Stomach smooth muscle (tissue), 2 donors: Measurements from ENCODE around the gene FERMT3.

Source experiments
- H3K27ac ChIP-seq: one replicate; pipeline ENCODE4 v1.7.0; 2013; ENCODE audit warnings: mild to moderate bottlenecking, low read length, inconsistent platforms
- H3K27me3 ChIP-seq, 2 donors: one replicate each; pipeline ENCODE4 v1.7.0; 2013; ENCODE audit warnings: low read length in 2 of 2; ENCODE audit not compliant: insufficient read depth in 2 of 2, control insufficient read depth in 1 of 2
- H3K36me3 ChIP-seq, 2 donors: one replicate each; pipeline ENCODE4 v1.7.0; 2013; ENCODE audit warnings: low read length in 2 of 2; ENCODE audit not compliant: control insufficient read depth in 2 of 2, insufficient read depth in 2 of 2
- H3K4me1 ChIP-seq: one replicate; pipeline ENCODE4 v1.7.0; 2013; ENCODE audit warnings: low read length; ENCODE audit not compliant: control insufficient read depth, insufficient read depth
- H3K4me3 ChIP-seq, 2 donors: one replicate each; pipeline ENCODE4 v1.7.0; 2013; ENCODE audit warnings: low read length in 2 of 2
- H3K9ac ChIP-seq, 2 donors: one replicate each; pipeline ENCODE4 v1.7.0; 2013; ENCODE audit warnings: low read length in 2 of 2, mild to moderate bottlenecking in 1 of 2
- H3K9me3 ChIP-seq, 2 donors: one replicate each; pipeline ENCODE4 v1.7.0; 2013; ENCODE audit warnings: low read length in 2 of 2; ENCODE audit not compliant: control insufficient read depth in 2 of 2
- donor health status: healthy.
- donor health status: Pancreatic carcinoma.

Gene FERMT3

DNA sequence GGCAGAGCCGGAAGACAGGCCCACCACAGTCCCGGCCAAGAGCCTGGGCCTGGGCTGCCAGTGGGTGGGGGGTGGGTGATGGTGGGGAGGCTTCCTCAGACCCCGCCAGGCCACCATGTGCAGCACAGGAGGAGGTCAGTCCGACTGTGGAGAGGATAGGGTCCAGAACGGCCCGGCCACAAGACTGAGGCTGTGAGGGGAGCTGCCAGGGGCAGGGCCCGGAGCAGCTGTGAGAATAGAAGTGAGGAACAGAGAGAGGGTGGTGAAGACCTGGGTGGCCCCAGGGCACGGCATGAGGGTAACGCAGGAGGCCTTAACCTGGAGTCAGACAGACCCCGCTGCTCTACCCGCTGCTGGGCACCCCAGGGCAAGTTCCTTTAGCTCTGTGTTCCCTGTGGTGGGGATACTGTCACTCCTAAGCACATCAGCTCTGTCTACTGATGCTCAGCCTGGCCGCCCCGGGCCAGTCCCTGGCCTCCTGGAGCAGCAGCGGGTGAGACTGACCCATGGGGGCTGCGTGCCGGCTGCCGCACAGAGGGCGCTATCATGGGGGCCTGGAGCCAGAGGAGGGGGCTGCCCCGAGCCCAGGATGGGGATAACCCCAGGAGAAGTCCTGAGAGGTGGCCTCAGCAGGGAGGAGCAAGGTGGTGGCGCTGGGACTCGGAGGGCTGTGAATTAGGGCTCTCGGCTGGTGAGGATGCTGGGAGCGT is 1.7 kb downstream of the FERMT3 start:
- H3K27ac ChIP-seq = peak overlapping the region; percentile 53
- peak overlapping the region; percentile 29 to 62 for H3K9ac ChIP-seq
- H3K36me3 ChIP-seq = peaks cover 11 to 20% of the 10 kb centered on the region in 2 donors
- H3K4me1 ChIP-seq = peaks cover 24% of the 10 kb centered on the region
- H3K4me3 ChIP-seq = peak overlapping the region; percentile 19 to 54
- H3K9me3 ChIP-seq = no peaks in the 10 kb centered on the region
- H3K27me3 ChIP-seq = no peaks in the 10 kb centered on the region

DNA sequence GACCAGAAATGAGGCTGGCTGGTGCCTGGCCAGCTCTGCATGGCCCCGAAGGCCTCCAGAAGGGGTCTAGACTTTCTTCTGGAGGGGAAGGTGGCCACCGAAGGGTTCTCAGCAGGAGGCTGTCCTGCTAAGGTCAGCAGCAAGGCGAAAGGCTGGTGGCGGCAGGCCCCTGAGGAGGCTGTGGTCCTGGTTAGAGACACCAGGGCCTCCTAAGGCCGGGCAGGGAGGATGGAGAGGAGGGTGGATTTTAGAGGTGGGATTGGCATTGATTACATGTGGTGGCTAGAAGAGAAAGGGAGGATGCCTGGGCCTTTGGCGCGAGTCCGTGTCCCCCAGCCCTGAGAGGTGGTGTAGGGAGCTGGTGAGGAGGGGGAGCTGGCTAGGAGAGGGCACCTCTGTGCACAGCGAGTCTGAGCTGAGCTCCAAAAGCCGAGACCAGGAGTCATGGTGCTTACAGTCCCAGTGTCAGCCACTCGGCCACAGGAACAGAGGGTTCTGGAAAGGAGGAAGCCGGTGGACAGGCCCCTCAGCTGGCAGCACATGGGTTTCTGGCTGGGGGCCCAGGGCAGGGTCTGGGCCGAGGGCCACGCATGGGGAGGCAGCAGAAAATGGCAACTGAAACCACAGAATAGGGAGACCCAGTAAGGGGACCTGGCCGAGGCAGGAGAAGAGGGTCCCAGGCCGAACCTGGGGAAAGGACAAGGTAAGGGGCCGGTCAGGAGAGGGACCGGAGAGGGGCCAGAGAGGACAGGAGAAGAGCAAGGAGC is 2.5 kb downstream of the FERMT3 start:
- Histone ChIP-seq H3K4me3 (no peak overlapping the region), H3K27ac (peak overlapping the region; percentile 53), H3K36me3 (peaks cover 3 to 12% of the 10 kb centered on the region in 2 donors), H3K9me3 (no peaks in the 10 kb centered on the region), H3K4me1 (peaks cover 24% of the 10 kb centered on the region), H3K9ac (peak overlapping the region in 1 of 2 donors; percentile 62), H3K27me3 (no peaks in the 10 kb centered on the region)

DNA sequence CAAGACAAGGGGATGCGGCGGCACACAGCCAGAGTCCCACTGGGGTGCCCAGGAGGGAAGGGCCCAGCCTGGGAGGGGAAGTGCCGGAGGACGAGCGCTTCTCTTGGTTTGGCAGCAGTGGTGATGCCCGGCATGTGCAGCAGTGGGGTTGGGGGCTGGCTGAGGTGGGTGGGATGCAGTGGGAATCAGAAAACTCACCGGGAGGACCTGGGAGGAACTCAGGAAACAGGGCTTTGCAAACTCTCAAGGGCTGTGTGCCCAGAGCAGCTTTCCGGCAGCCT is 3.0 kb downstream of the FERMT3 start:
- Histone ChIP-seq H3K36me3 (peaks cover 3 to 9% of the 10 kb centered on the region in 2 donors), H3K4me1 (peaks cover 19% of the 10 kb centered on the region), H3K9me3 (no peaks in the 10 kb centered on the region), H3K9ac (no peak overlapping the region), H3K27ac (no peak overlapping the region), H3K27me3 (no peaks in the 10 kb centered on the region), H3K4me3 (no peak overlapping the region)

DNA sequence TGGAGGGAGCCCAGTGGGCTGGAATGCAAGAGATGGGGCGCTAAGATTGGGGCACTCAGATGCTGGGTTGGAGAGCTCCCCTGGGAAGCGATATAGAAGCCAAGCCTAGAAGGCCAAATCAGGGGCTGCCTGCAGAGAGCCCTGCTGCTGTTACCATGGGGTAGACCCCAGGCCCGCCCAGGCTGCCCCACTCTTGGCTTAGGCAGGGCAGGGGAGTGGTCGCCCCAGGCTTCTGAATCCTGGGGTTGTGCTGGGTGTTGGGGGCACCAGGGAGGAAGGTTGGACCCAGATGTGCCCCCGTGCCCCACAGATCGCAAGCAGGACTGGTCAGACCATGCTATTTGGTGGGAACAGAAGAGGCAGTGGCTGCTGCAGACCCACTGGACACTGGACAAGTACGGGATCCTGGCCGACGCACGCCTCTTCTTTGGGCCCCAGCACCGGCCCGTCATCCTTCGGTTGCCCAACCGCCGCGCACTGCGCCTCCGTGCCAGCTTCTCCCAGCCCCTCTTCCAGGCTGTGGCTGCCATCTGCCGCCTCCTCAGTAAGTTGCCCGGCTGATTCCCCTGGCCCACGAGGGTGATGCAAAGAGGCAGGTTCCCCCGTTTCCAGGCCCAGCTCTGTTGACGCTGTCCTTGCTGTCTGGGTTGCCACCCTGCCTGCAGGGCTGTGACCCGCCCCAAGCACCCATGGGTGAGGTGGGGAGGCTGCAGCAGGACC is 3.9 kb downstream of the FERMT3 start:
- Histone ChIP-seq H3K36me3 (peaks cover 0 to 9% of the 10 kb centered on the region in 2 donors), H3K27me3 (no peaks in the 10 kb centered on the region), H3K4me1 (peaks cover 14% of the 10 kb centered on the region), H3K9me3 (no peaks in the 10 kb centered on the region), H3K9ac (no peak overlapping the region), H3K27ac (no peak overlapping the region), H3K4me3 (no peak overlapping the region)

DNA sequence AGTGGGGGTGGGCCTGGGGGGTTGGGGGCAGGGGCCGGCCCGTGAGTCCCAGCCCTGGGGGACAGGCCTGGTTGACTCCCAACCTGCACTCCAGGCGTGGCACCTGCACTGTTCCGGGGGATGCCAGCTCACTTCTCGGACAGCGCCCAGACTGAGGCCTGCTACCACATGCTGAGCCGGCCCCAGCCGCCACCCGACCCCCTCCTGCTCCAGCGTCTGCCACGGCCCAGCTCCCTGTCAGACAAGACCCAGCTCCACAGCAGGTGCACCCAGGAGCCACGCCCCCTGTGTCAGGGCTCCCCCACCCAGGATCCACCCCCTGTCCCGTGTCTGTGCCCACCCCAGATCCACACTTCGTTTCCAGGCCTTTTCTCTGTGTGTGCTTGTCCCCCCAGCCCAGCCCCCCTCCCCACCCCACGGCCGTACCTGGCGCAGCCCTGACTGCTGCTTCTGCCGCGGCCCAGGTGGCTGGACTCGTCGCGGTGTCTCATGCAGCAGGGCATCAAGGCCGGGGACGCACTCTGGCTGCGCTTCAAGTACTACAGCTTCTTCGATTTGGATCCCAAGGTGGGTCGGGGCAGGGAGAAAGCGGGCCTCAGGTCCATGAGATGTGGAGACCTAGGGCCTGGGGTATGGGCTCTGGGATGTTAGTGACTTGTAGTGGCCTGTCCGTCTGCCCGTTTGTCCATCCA is 4.8 kb downstream of the FERMT3 start:
- peaks cover 0 to 7% of the 10 kb centered on the region in 2 donors for H3K36me3 ChIP-seq
- H3K9me3 ChIP-seq = no peaks in the 10 kb centered on the region
- no peaks in the 10 kb centered on the region for H3K27me3 ChIP-seq
- no peak overlapping the region for H3K4me3 ChIP-seq
- H3K4me1 ChIP-seq = peaks cover 14% of the 10 kb centered on the region
- no peak overlapping the region for H3K27ac ChIP-seq
- H3K9ac ChIP-seq = no peak overlapping the region

DNA sequence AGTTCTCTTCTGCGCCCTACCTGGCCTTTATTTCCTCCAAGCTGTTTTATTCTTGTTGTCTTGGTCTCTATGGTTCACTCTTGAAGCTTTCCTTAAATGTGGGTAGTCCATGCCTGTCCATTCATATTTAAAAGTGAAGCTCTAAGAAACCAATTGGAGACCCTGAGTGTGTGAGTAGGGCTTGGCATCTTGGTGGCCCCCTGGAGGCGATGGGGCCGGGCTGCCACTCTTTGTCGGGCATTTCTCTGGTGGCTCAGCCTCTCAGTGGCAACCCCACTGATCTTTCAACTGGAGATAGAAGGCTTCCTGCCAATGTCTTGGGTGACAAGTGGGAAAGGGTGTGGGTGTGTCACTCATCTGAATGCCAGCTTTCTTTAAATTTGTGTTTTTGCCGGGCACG is 10.4 kb downstream of the FERMT3 start:
- Histone ChIP-seq H3K36me3 (peaks cover 0 to under 1% of the 10 kb centered on the region in 2 donors), H3K4me1 (no peaks in the 10 kb centered on the region), H3K27ac (no peak overlapping the region), H3K27me3 (no peaks in the 10 kb centered on the region), H3K9me3 (no peaks in the 10 kb centered on the region), H3K4me3 (no peak overlapping the region), H3K9ac (no peak overlapping the region)

DNA sequence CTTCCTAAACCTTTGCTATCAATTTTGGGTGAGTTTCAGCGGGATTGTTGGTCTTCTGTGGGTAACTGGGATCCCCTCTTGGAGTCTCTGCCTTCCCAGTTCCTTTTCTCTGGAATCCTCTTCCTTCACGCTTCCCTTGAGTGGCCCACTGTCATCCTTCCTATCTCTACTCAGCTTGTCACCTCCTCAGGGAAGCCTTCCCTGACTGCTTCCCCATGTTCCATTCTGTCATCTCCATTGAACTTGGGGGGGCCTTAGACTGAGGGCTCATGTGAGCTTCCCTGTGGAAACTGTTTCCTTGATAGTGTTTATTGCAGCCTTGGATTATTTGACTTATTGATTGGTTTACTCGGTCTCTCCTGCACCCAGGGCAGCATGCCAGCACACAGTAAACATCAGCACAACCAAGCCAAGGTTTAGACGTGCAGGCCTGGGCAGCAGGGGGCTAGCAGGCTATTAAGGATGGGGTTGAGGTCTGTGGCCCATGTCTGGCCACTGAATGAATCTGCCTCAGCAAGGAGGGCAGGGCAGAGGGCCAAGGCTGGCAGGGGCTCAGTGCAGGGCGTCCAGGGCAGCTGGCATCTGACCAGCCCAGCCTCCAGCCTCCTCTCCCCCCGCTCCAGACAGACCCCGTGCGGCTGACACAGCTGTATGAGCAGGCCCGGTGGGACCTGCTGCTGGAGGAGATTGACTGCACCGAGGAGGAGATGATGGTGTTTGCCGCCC is 12.3 kb downstream of the FERMT3 start:
- Histone ChIP-seq H3K4me1 (no peaks in the 10 kb centered on the region), H3K9ac (no peak overlapping the region), H3K4me3 (no peak overlapping the region), H3K27ac (no peak overlapping the region), H3K36me3 (peaks cover 0 to 6% of the 10 kb centered on the region in 2 donors), H3K9me3 (no peaks in the 10 kb centered on the region), H3K27me3 (no peaks in the 10 kb centered on the region)

DNA sequence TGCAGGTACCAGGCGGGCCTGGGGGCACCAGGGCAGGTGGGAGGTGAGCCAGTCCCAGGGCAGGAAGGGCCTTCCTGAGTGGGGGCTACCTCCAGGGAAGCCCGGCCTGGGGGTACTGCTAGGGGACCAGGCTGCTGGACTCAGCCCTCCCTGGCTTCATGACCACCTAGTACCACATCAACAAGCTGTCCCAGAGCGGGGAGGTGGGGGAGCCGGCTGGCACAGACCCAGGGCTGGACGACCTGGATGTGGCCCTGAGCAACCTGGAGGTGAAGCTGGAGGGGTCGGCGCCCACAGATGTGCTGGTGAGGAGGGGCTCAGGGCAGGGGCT is 12.8 kb downstream of the FERMT3 start:
- no peaks in the 10 kb centered on the region for H3K27me3 ChIP-seq
- no peaks in the 10 kb centered on the region for H3K9me3 ChIP-seq
- no peaks in the 10 kb centered on the region for H3K4me1 ChIP-seq
- peaks cover 0 to 9% of the 10 kb centered on the region in 2 donors for H3K36me3 ChIP-seq
- no peak overlapping the region for H3K27ac ChIP-seq
- H3K9ac ChIP-seq = no peak overlapping the region
- no peak overlapping the region for H3K4me3 ChIP-seq

DNA sequence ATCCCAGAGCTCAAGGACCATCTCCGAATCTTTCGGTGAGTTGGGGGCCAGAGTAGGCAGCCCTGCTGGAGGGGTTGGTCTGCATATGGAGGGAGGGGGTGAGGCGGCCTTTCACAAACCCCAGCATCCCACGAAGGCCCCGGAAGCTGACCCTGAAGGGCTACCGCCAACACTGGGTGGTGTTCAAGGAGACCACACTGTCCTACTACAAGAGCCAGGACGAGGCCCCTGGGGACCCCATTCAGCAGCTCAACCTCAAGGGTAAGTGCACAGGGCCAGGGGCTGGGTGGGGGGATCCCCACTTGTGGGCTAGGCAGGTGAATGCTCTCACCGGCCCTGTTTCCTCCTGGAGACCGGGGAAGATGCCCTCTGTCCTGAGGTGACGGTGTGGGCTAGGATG is 13.2 kb downstream of the FERMT3 start:
- Histone ChIP-seq H3K27ac (no peak overlapping the region), H3K4me1 (peaks cover 3% of the 10 kb centered on the region), H3K4me3 (no peak overlapping the region), H3K36me3 (peaks cover 0 to 9% of the 10 kb centered on the region in 2 donors), H3K9me3 (no peaks in the 10 kb centered on the region), H3K27me3 (no peaks in the 10 kb centered on the region), H3K9ac (no peak overlapping the region)

DNA sequence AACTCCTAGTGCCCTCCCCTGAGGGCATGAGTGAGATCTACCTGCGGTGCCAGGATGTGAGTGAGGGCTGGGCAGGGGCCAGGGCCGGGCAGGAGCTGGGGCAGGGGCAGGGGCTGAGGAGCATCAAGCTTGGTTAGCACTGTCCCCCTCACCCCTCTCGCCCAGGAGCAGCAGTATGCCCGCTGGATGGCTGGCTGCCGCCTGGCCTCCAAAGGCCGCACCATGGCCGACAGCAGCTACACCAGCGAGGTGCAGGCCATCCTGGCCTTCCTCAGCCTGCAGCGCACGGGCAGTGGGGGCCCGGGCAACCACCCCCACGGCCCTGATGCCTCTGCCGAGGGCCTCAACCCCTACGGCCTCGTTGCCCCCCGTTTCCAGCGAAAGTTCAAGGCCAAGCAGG is 13.8 kb downstream of the FERMT3 start:
- Histone ChIP-seq H3K27me3 (no peaks in the 10 kb centered on the region), H3K27ac (no peak overlapping the region), H3K36me3 (peaks cover 0 to 9% of the 10 kb centered on the region in 2 donors), H3K4me3 (no peak overlapping the region), H3K4me1 (peaks cover 8% of the 10 kb centered on the region), H3K9ac (no peak overlapping the region), H3K9me3 (no peaks in the 10 kb centered on the region)
